ENCODE measurements around the gene HOXC12.

Gene HOXC12

DNA sequence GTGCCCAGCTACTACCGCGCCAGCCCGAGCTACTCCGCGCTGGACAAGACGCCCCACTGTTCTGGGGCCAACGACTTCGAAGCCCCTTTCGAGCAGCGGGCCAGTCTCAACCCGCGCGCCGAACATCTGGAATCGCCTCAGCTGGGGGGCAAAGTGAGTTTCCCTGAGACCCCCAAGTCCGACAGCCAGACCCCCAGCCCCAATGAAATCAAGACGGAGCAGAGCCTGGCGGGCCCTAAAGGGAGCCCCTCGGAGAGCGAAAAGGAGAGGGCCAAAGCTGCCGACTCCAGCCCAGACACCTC, 30.9 kb downstream of the HOXC12 start:
- DNase-seq: no peak

DNA sequence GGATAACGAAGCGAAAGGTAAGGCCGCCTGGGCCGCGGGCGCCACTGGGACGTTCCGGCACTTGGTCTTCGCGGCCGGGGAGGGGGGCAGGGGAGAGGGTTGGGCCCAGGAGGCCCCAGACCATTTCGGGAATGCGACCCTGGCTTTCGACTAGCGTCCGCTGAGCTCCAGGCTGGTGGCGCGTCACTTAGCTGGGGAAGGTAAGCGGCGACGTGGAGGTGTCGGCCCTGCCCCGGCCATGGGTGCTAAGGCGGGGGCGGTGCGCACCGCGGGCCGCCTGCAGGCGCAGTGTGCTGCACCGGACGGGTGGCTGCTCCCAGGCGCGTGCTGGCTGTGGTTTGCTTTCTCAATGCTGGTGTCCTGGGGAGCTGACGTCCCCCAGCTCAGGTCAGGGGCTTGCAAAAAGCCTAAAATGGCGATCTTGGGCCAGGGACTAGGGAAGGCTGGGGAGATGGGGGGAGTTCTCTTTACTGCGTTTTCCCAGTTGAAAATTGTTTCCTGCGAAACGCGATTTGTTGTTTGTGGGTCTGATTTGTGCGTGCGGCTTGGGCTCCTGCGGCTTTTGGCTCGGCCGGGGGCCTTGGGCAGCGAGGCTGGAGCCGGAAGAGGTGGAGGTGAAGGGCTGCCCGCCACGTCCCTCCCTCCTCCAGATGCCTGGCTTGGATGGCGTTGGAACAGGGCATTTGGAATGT, 31.4 kb downstream of the HOXC12 start:
- no peak for DNase-seq

DNA sequence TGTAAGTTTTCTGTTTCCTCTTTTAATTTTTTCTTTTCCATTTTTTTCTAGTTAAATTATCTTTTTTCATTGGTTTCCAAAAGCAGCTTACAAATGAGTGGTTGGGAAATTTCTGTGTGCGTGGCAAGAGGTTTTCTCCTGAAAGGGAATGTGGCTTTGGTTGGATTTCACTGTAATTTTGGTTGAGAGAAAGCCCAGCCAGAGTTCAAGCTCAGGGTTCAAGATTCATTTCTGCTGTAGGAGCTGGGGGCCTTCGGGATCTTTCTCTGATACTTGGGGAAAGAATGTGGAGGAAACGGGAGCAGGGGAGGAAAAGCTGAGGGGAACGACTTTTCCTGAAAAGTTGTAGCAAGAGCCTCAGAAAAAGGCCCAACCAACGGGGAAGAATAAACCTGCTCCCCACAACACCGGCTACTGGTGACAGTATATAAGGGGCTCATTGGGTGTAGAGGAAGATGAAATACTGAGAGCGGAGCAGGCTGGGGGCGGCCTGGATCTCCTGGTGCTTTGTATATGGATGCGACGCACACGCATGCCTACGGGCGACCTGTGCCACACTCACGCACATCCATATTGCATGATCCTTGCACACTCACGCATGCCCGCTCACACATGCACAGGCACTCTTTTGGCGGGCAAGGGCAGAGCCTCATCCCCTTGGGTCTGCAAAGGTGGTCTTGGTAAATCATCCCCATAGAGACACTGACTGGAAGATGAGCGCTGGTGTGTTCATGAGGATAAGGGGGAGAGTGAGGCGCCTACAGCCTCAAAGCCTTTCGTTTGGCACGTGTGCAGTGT, 32.2 kb downstream of the HOXC12 start:
- no peak for DNase-seq

- DNase-seq: no peak
Observed at GRCh38 chr12:53987787-53988230, 33.1 kb downstream of the HOXC12 start.

- no peak for DNase-seq
Observed at GRCh38 chr12:53988541-53989226, 34.0 kb downstream of the HOXC12 start.

GRCh38 chr12:53989227-53990113, 34.8 kb downstream of the HOXC12 start:
- no peak for DNase-seq

DNA sequence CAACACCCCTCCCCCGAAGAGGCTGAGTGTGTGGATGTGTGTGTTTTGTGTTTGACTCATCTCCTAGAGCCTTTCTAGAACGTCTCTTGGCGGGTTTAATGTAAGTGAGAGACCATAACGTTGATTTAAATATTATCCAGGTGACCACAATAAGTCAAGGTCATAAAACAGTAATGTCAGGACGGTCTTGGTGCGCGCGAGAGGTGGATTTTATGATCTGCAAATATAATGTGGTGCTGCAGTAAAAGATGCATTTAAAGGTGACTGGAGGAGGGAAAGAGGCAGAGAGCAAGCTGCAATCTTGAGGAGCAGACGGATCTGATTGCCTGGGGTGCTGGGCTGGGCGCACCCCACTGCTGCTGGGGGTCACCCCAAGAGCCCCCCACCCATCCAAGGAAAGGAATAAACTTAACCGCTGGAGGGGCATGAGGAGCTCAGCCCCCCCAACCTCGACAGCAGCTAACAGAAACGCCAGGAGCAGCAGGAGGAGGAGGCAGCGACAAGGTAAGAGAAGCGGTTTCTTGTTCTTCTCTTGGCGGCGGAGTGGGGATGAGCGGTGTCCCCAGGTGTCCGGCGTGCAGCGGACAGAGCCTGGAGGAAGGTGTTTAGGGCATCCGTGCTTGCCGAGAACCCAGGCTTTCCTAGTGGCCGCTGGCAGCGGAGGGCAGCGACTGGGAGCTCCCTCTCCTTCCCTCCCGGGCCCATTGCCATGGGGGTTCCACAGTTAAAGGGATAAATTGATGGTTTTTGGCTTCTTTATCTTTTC, 35.8 kb downstream of the HOXC12 start:
- DNase-seq: no peak

- no peak for DNase-seq
Observed at GRCh38 chr12:53991077-53991460, 36.4 kb downstream of the HOXC12 start.

DNA sequence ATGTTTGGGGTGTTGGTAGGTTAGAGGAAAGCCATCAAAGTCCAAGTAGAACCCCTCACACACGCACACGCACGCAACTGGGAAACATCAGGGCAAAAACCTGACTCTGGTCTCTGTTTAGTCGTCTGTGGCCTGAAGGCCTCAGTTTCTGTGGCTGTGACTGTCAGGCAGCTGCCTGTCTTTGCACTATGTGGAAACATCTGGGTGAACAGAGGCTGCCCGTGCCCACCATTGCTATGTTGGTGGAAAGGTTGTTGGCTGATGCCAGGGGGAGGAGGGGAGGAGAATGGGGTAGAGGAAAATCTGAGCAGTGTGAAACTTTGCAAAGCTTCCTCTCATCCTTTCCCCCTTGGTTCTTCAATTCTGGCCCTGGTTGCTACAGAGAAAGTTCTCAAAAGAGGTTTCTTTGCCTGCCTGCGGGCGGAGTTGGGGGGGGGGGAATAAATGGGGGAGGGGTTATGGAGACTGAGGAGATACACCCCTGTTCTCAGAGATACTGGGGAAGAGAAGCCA, 37.7 kb downstream of the HOXC12 start:
- DNase-seq: no peak

GRCh38 chr12:53993162-53994008, 38.7 kb downstream of the HOXC12 start:
- no peak for DNase-seq

DNA sequence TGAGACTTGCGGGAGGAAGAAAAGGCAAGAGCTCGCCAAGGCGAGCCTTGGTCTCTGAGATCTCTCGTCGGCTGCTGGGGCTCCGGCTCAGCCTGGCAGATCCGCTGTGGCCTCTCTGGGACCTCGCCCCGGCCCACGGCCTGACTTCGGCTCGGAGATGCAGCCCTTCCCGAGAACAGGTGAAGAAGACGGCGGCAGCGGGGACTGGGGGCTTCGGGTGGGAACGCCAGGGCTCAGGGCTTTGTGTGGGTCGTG, 39.2 kb downstream of the HOXC12 start:
- no peak for DNase-seq

- no peak for DNase-seq
Observed at GRCh38 chr12:53994264-53995001, 39.7 kb downstream of the HOXC12 start.

DNA sequence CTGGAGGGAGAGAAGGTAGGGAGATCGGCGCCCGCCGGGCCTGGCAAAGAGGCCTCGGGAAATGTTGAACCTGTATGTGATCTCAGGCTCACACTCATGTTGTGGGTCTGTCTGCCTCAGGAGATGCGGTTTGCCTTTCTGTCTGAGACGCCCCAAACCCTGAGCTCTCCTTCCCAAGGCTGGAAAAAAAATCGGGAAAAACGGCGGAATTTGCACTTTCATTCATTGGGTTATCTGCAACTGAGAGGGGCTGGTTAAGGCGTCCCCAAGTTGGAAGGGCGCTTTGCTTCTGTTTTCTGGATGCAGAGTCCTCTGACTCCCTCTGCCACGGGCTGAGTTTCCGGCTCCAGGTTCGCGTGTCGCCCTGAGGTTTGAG, 40.3 kb downstream of the HOXC12 start:
- no peak for DNase-seq

GRCh38 chr12:53995378-53996239, 40.9 kb downstream of the HOXC12 start:
- DNase-seq: no peak

GRCh38 chr12:53996240-53997203, 41.8 kb downstream of the HOXC12 start:
- no peak for DNase-seq

- no peak for DNase-seq
Observed at GRCh38 chr12:53997204-53998109, 42.8 kb downstream of the HOXC12 start.
